HepG2 (cell line): Measurements from ENCODE around the gene FANCF.

Experiments used
- EP300 ChIP-seq, 3 experiments: sonication (generic) in 1 of 3; formaldehyde crosslinking in 1 of 3; IDR thresholded peaks; 2 replicates each; pipeline versions ENCODE4 v1.5.1 to v1.6.1; 2011 to 2020; ENCODE audit warnings: low read depth in 2 of 3, low read length in 2 of 3, borderline replicate concordance in 1 of 3, improper control_type of control experiment in 1 of 3, mild to moderate bottlenecking in 1 of 3, missing genetic modification reagents in 1 of 3, moderate library complexity in 1 of 3
- KMT2B ChIP-seq: IDR thresholded peaks from 2 replicates; pipeline ENCODE4 v1.6.1; 2016; ENCODE audit warnings: missing genetic modification reagents, missing compliant biosample characterization
- MAZ ChIP-seq, 2 experiments: sonication (generic) in 1 of 2; formaldehyde crosslinking in 1 of 2; IDR thresholded peaks; 2 replicates each; pipeline versions ENCODE4 v1.5.0 to v1.6.1; 2012 to 2020; ENCODE audit warnings: low read depth in 2 of 2, mild to moderate bottlenecking in 2 of 2, borderline replicate concordance in 1 of 2, improper control_type of control experiment in 1 of 2, low read length in 1 of 2, missing genetic modification reagents in 1 of 2, moderate library complexity in 1 of 2
- NFYB ChIP-seq: sonication (generic); formaldehyde crosslinking; IDR thresholded peaks from 2 replicates; pipeline ENCODE4 v1.4.0; 2020; ENCODE audit warnings: missing genetic modification reagents
- RBAK ChIP-seq: sonication (generic); formaldehyde crosslinking; IDR thresholded peaks from 2 replicates; pipeline ENCODE4 v1.5.1; 2020; ENCODE audit warnings: mild to moderate bottlenecking, missing genetic modification reagents
- SNAI1 ChIP-seq: sonication (generic); formaldehyde crosslinking; IDR thresholded peaks from 2 replicates; pipeline ENCODE4 v1.5.0; 2020; ENCODE audit warnings: mild to moderate bottlenecking, missing genetic modification reagents, borderline replicate concordance
- TCF12 ChIP-seq, 2 experiments: fragments of 450-650 bp in 1 of 2; sonication (generic) in 1 of 2; formaldehyde crosslinking in 1 of 2; IDR thresholded peaks; 2 replicates each; pipeline versions ENCODE4 v1.6.1 to v1.8.0; 2017 to 2022; ENCODE audit warnings: antibody characterized with exemption in 1 of 2, mild to moderate bottlenecking in 1 of 2, missing genetic modification reagents in 1 of 2, moderate library complexity in 1 of 2
- ZMYM4 ChIP-seq: sonication (generic); formaldehyde crosslinking; IDR thresholded peaks from 2 replicates; pipeline ENCODE4 v1.8.1; 2023; ENCODE audit warnings: mild to moderate bottlenecking, missing genetic modification reagents
- ZNF563 ChIP-seq: sonication (generic); formaldehyde crosslinking; IDR thresholded peaks from 2 replicates; pipeline ENCODE4 v1.8.0; 2022; ENCODE audit warnings: mild to moderate bottlenecking, moderate library complexity, missing genetic modification reagents
- ZNF713 ChIP-seq: sonication (generic); formaldehyde crosslinking; IDR thresholded peaks from 2 replicates; pipeline ENCODE4 v1.4.0; 2020; ENCODE audit warnings: mild to moderate bottlenecking, missing genetic modification reagents
- TF ChIP-seq, protein P1 (sequence below): sonication (generic); formaldehyde crosslinking; IDR thresholded peaks from 2 replicates; pipeline ENCODE4 v1.4.0; 2020; ENCODE audit warnings: missing genetic modification reagents
- TF ChIP-seq, protein P2 (sequence below): sonication (generic); formaldehyde crosslinking; IDR thresholded peaks from 2 replicates; pipeline ENCODE4 v1.5.0; 2020; ENCODE audit warnings: mild to moderate bottlenecking, missing genetic modification reagents, moderate library complexity
- TF ChIP-seq, protein P3 (sequence below): sonication (generic); formaldehyde crosslinking; IDR thresholded peaks from 2 replicates; pipeline ENCODE4 v1.8.1; 2023; ENCODE audit warnings: mild to moderate bottlenecking, missing genetic modification reagents, borderline replicate concordance

GRCh38 chr11:22668005-22668796 is 42.6 kb upstream of the FANCF start:
- no peak for TF ChIP-seq EP300 (IDR thresholded peaks at IDR 0.05; ENCODE audit: low read depth in 2 of 2, low read length in 2 of 2)
- no peak for TF ChIP-seq EP300 (CRISPR knock-in tag; IDR thresholded peaks at IDR 0.05; ENCODE audit: borderline replicate concordance)
- TF ChIP-seq, protein P1, sequence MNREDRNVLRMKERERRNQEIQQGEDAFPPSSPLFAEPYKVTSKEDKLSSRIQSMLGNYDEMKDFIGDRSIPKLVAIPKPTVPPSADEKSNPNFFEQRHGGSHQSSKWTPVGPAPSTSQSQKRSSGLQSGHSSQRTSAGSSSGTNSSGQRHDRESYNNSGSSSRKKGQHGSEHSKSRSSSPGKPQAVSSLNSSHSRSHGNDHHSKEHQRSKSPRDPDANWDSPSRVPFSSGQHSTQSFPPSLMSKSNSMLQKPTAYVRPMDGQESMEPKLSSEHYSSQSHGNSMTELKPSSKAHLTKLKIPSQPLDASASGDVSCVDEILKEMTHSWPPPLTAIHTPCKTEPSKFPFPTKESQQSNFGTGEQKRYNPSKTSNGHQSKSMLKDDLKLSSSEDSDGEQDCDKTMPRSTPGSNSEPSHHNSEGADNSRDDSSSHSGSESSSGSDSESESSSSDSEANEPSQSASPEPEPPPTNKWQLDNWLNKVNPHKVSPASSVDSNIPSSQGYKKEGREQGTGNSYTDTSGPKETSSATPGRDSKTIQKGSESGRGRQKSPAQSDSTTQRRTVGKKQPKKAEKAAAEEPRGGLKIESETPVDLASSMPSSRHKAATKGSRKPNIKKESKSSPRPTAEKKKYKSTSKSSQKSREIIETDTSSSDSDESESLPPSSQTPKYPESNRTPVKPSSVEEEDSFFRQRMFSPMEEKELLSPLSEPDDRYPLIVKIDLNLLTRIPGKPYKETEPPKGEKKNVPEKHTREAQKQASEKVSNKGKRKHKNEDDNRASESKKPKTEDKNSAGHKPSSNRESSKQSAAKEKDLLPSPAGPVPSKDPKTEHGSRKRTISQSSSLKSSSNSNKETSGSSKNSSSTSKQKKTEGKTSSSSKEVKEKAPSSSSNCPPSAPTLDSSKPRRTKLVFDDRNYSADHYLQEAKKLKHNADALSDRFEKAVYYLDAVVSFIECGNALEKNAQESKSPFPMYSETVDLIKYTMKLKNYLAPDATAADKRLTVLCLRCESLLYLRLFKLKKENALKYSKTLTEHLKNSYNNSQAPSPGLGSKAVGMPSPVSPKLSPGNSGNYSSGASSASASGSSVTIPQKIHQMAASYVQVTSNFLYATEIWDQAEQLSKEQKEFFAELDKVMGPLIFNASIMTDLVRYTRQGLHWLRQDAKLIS (CRISPR knock-in tag): no peak
- TF ChIP-seq TCF12 (IDR thresholded peaks at IDR 0.05): no peak
- no peak for TF ChIP-seq TCF12 (CRISPR knock-in tag; IDR thresholded peaks at IDR 0.05)
- TF ChIP-seq, protein P2, sequence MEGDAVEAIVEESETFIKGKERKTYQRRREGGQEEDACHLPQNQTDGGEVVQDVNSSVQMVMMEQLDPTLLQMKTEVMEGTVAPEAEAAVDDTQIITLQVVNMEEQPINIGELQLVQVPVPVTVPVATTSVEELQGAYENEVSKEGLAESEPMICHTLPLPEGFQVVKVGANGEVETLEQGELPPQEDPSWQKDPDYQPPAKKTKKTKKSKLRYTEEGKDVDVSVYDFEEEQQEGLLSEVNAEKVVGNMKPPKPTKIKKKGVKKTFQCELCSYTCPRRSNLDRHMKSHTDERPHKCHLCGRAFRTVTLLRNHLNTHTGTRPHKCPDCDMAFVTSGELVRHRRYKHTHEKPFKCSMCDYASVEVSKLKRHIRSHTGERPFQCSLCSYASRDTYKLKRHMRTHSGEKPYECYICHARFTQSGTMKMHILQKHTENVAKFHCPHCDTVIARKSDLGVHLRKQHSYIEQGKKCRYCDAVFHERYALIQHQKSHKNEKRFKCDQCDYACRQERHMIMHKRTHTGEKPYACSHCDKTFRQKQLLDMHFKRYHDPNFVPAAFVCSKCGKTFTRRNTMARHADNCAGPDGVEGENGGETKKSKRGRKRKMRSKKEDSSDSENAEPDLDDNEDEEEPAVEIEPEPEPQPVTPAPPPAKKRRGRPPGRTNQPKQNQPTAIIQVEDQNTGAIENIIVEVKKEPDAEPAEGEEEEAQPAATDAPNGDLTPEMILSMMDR: no peak
- TF ChIP-seq ZNF563 (CRISPR knock-in tag): no peak
- TF ChIP-seq MAZ (IDR thresholded peaks at IDR 0.05; ENCODE audit: borderline replicate concordance, low read depth, low read length): no peak
- no peak for TF ChIP-seq MAZ (CRISPR knock-in tag; IDR thresholded peaks at IDR 0.05; ENCODE audit: low read depth)
- no peak for TF ChIP-seq NFYB (CRISPR knock-in tag)
- TF ChIP-seq, protein P3, sequence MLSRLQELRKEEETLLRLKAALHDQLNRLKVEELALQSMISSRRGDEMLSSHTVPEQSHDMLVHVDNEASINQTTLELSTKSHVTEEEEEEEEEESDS (CRISPR knock-in tag): no peak
- no peak for TF ChIP-seq ZNF713
- TF ChIP-seq ZMYM4 (CRISPR knock-in tag): no peak
- no peak for TF ChIP-seq RBAK (CRISPR knock-in tag)
- no peak for TF ChIP-seq KMT2B (CRISPR knock-in tag)
- TF ChIP-seq SNAI1 (CRISPR knock-in tag): no peak
